HEK293 (cell line): ENCODE data around the gene TTC39C.

Source experiments
- CTCF ChIA-PET: fragments of 350-600 bp; formaldehyde crosslinking; extraction: SDS; loops from one replicate; lab custom pipeline; 2021; ENCODE audit warnings: antibody characterized with exemption; lab: Yijun Ruan, JAX
- POLR2A ChIA-PET: fragments of 300-600 bp; formaldehyde crosslinking; extraction: SDS; loops from one replicate; lab custom pipeline; 2020; ENCODE audit warnings: antibody characterized with exemption, inconsistent platforms; lab: Yijun Ruan, JAX
- H3K27ac ChIP-seq: fragments of 200-500 bp; sonication (Bioruptor generic); 2 replicates; pipeline ENCODE4 v1.5.1; 2014; ENCODE audit warnings: low read depth, low read length, control low read depth, inconsistent platforms; ENCODE audit errors: extremely low read depth
- H3K36me3 ChIP-seq, 2 experiments: fragments of 200-500 bp in 1 of 2; sonication (Bioruptor generic) in 1 of 2; 1 replicate in 1 of 2; 2 replicates in 1 of 2; pipeline ENCODE4 v1.5.1; 2014 to 2017; ENCODE audit warnings: inconsistent platforms in 2 of 2, low read length in 2 of 2; ENCODE audit not compliant: control insufficient read depth in 2 of 2, insufficient read depth in 1 of 2
- H3K4me1 ChIP-seq: fragments of 200-500 bp; sonication (Bioruptor generic); 2 replicates; pipeline ENCODE4 v1.5.1; 2014; ENCODE audit warnings: mild to moderate bottlenecking, low read length, inconsistent platforms; ENCODE audit not compliant: control insufficient read depth, insufficient read depth
- H3K4me3 ChIP-seq: 2 replicates; pipeline ENCODE4 v1.5.1; 2011; ENCODE audit warnings: low read depth, mild to moderate bottlenecking, control low read depth, low read length, moderate library complexity
- H3K9me3 ChIP-seq: fragments of 200-500 bp; sonication (Bioruptor generic); 2 replicates; pipeline ENCODE4 v1.5.1; 2014; ENCODE audit warnings: low read depth, low read length, inconsistent platforms; ENCODE audit not compliant: control insufficient read depth, insufficient read depth
- AEBP2 ChIP-seq: fragments of 450-650 bp; formaldehyde crosslinking; IDR thresholded peaks from 2 replicates; pipeline ENCODE4 v1.5.1; 2016; ENCODE audit warnings: missing biosample characterization, missing genetic modification characterization, borderline replicate concordance
- BCL11A ChIP-seq: fragments of 450-650 bp; formaldehyde crosslinking; IDR thresholded peaks from 2 replicates; pipeline ENCODE4 v1.5.1; 2016; ENCODE audit warnings: low read depth, missing biosample characterization, missing genetic modification characterization
- HOXA7 ChIP-seq: sonication (generic); formaldehyde crosslinking; IDR thresholded peaks from 2 replicates; pipeline ENCODE4 v1.8.1; 2022; ENCODE audit warnings: missing genetic modification reagents, borderline replicate concordance
- KLF10 ChIP-seq: fragments of 450-650 bp; IDR thresholded peaks from 2 replicates; pipeline ENCODE4 v1.5.1; 2018; ENCODE audit warnings: missing biosample characterization, mild to moderate bottlenecking, missing genetic modification characterization
- KLF17 ChIP-seq: fragments of 450-650 bp; formaldehyde crosslinking; IDR thresholded peaks from 2 replicates; pipeline ENCODE4 v1.5.1; 2016; ENCODE audit warnings: missing biosample characterization, missing genetic modification characterization
- SCRT1 ChIP-seq: fragments of 450-650 bp; formaldehyde crosslinking; IDR thresholded peaks from 2 replicates; pipeline ENCODE4 v1.5.1; 2016; ENCODE audit warnings: missing biosample characterization, missing genetic modification characterization, borderline replicate concordance
- SP2 ChIP-seq: fragments of 450-650 bp; formaldehyde crosslinking; IDR thresholded peaks from 2 replicates; pipeline ENCODE4 v1.5.1; 2016; ENCODE audit warnings: missing biosample characterization, missing genetic modification characterization
- ZBTB48 ChIP-seq: fragments of 450-650 bp; formaldehyde crosslinking; IDR thresholded peaks from 2 replicates; pipeline ENCODE4 v1.5.1; 2016; ENCODE audit warnings: missing biosample characterization, missing genetic modification characterization
- ZNF114 ChIP-seq: fragments of 450-650 bp; formaldehyde crosslinking; IDR thresholded peaks from 2 replicates; pipeline ENCODE4 v1.5.0; 2017; ENCODE audit warnings: missing biosample characterization, missing genetic modification characterization
- ZNF140 ChIP-seq: fragments of 450-650 bp; formaldehyde crosslinking; IDR thresholded peaks from 2 replicates; pipeline ENCODE4 v1.5.1; 2016; ENCODE audit warnings: missing biosample characterization, missing genetic modification characterization
- ZNF19 ChIP-seq: fragments of 450-650 bp; formaldehyde crosslinking; IDR thresholded peaks from 2 replicates; pipeline ENCODE4; 2016; ENCODE audit warnings: missing biosample characterization, missing genetic modification characterization, low read depth
- ZNF280C ChIP-seq: fragments of 450-650 bp; formaldehyde crosslinking; IDR thresholded peaks from 2 replicates; pipeline ENCODE4 v1.5.1; 2016; ENCODE audit warnings: missing biosample characterization, missing genetic modification characterization
- ZNF311 ChIP-seq: fragments of 450-650 bp; formaldehyde crosslinking; IDR thresholded peaks from 2 replicates; pipeline ENCODE4 v1.5.1; 2017; ENCODE audit warnings: missing biosample characterization, missing genetic modification characterization, borderline replicate concordance
- ZNF514 ChIP-seq: fragments of 450-650 bp; formaldehyde crosslinking; IDR thresholded peaks from 2 replicates; pipeline ENCODE4 v1.5.1; 2016; ENCODE audit warnings: missing biosample characterization, missing genetic modification characterization
- ZNF548 ChIP-seq: fragments of 450-650 bp; formaldehyde crosslinking; IDR thresholded peaks from 2 replicates; pipeline ENCODE4 v1.5.1; 2016; ENCODE audit warnings: missing biosample characterization, missing genetic modification characterization
- ZNF580 ChIP-seq: fragments of 450-650 bp; formaldehyde crosslinking; IDR thresholded peaks from 2 replicates; pipeline ENCODE4 v1.5.1; 2016; ENCODE audit warnings: missing biosample characterization, missing genetic modification characterization
- ZNF623 ChIP-seq: fragments of 450-650 bp; formaldehyde crosslinking; IDR thresholded peaks from 2 replicates; pipeline ENCODE4 v1.5.1; 2016; ENCODE audit warnings: missing biosample characterization, missing genetic modification characterization
- ZNF624 ChIP-seq: fragments of 450-650 bp; formaldehyde crosslinking; IDR thresholded peaks from 2 replicates; pipeline ENCODE4 v1.5.1; 2017; ENCODE audit warnings: missing biosample characterization, missing genetic modification characterization
- ZNF645 ChIP-seq: fragments of 450-650 bp; formaldehyde crosslinking; IDR thresholded peaks from 2 replicates; pipeline ENCODE4; 2016; ENCODE audit warnings: missing biosample characterization, missing genetic modification characterization
- ZNF664 ChIP-seq: fragments of 450-650 bp; formaldehyde crosslinking; IDR thresholded peaks from 2 replicates; pipeline ENCODE4 v1.5.1; 2016; ENCODE audit warnings: missing biosample characterization, missing genetic modification characterization
- ZNF768 ChIP-seq: fragments of 450-650 bp; formaldehyde crosslinking; IDR thresholded peaks from 2 replicates; pipeline ENCODE4 v1.5.1; 2018; ENCODE audit warnings: missing biosample characterization, mild to moderate bottlenecking, missing genetic modification characterization
- ZNF776 ChIP-seq: fragments of 450-650 bp; formaldehyde crosslinking; IDR thresholded peaks from 2 replicates; pipeline ENCODE4 v1.5.0; 2017; ENCODE audit warnings: missing biosample characterization, missing genetic modification characterization, borderline replicate concordance
- ZSCAN5A ChIP-seq: fragments of 450-650 bp; formaldehyde crosslinking; IDR thresholded peaks from 2 replicates; pipeline ENCODE4 v1.5.1; 2016; ENCODE audit warnings: missing biosample characterization, missing genetic modification characterization

TTC39C gene

GRCh38 chr18:24114924-24115549, 100.5 kb downstream of the TTC39C start:
- no peaks in the 10 kb centered on the region for H3K36me3 ChIP-seq
- ChIA-PET CTCF (interaction anchor here (0.7 to 2.6 kb wide), 3 partner anchors 38 to 412 kb away, joined by 3 to 14 read pairs (median 3); no protein-coding TSS in a partner anchor), POLR2A (interaction anchor here (0.7 kb wide), 1 partner anchor 24 kb away, joined by 4 read pairs; the partner anchor contains the start of gene CABYR)
- no peaks in the 10 kb centered on the region for H3K9me3 ChIP-seq
- H3K27ac ChIP-seq: no peak overlapping the region
- no peak overlapping the region for H3K4me3 ChIP-seq
- no peak for TF ChIP-seq SCRT1 (tag by site-specific recombination)
- TF ChIP-seq KLF10 (tag by site-specific recombination): no peak
- no peak for TF ChIP-seq KLF17
- TF ChIP-seq ZNF548: no peak
- TF ChIP-seq ZNF768 (tag by site-specific recombination): no peak
- TF ChIP-seq ZNF114 (tag by site-specific recombination): no peak
- no peak for TF ChIP-seq ZNF664 (tag by site-specific recombination)
- TF ChIP-seq AEBP2 (tag by site-specific recombination): no peak
- no peak for TF ChIP-seq ZNF776
- no peak for TF ChIP-seq ZNF140 (tag by site-specific recombination)
- no peak for TF ChIP-seq ZNF19 (tag by site-specific recombination)
- no peaks in the 10 kb centered on the region for H3K4me1 ChIP-seq

GRCh38 chr18:24115628-24116027, 101.1 kb downstream of the TTC39C start:
- Histone ChIP-seq H3K9me3 (no peaks in the 10 kb centered on the region), H3K27ac (no peak overlapping the region), H3K4me1 (no peaks in the 10 kb centered on the region), H3K4me3 (no peak overlapping the region), H3K36me3 (peaks cover 0 to 5% of the 10 kb centered on the region in 2 experiments; a peak in 2 of 3 replicates)
- no peak for TF ChIP-seq ZBTB48 (tag by site-specific recombination)
- TF ChIP-seq ZNF580 (tag by site-specific recombination): no peak
- no peak for TF ChIP-seq SP2
- TF ChIP-seq BCL11A (tag by site-specific recombination): no peak
- TF ChIP-seq ZNF623: no peak
- no peak for TF ChIP-seq ZNF280C
- no peak for TF ChIP-seq ZSCAN5A (tag by site-specific recombination)
- no peak for TF ChIP-seq HOXA7
- no peak for TF ChIP-seq ZNF624
- TF ChIP-seq ZNF514 (tag by site-specific recombination): no peak
- no peak for TF ChIP-seq ZNF645 (tag by site-specific recombination)
- no peak for TF ChIP-seq ZNF311 (tag by site-specific recombination)
- ChIA-PET POLR2A (interaction anchor here (1.0 kb wide), 1 partner anchor 23 kb away, joined by 3 read pairs; the partner anchor contains the start of gene CABYR), CTCF (interaction anchor here (1.3 kb wide), 1 partner anchor 39 kb away, joined by 3 read pairs; no protein-coding TSS in a partner anchor)
